H1 (cell line): ENCODE measurements around the gene CUL9.

Experiments
- CTCF ChIP-seq, 3 experiments: IDR thresholded peaks; 1 replicate in 2 of 3; 2 replicates in 1 of 3; pipeline versions ENCODE4 v1.5.1 to v1.6.1; 2011; ENCODE audit warnings: low read length in 3 of 3, mild to moderate bottlenecking in 3 of 3, inconsistent platforms in 2 of 3, low read depth in 1 of 3, moderate library complexity in 1 of 3; ENCODE audit not compliant: insufficient read depth in 1 of 3; ENCODE audit errors: control extremely low read depth in 1 of 3
- EP300 ChIP-seq, 2 experiments: IDR thresholded peaks; 1 replicate in 1 of 2; 2 replicates in 1 of 2; pipeline ENCODE4 v1.6.1; 2011 to 2012; ENCODE audit warnings: low read depth in 2 of 2, low read length in 2 of 2, mild to moderate bottlenecking in 2 of 2, borderline replicate concordance in 1 of 2, inconsistent platforms in 1 of 2, moderate library complexity in 1 of 2
- EZH2 ChIP-seq: fragments of 200-600 bp; sonication (generic); IDR thresholded peaks from 2 replicates; pipeline ENCODE4 v1.7.1; 2012; ENCODE audit warnings: low read depth, mild to moderate bottlenecking, moderate library complexity, low read length, inconsistent platforms; ENCODE audit not compliant: severe bottlenecking
- MAX ChIP-seq: IDR thresholded peaks from 2 replicates; pipeline ENCODE4 v1.6.1; 2012; ENCODE audit warnings: inconsistent platforms
- POLR2A ChIP-seq, 2 experiments: IDR thresholded peaks; 1 replicate in 1 of 2; 2 replicates in 1 of 2; pipeline ENCODE4 v1.6.1; 2011; ENCODE audit warnings: low read depth in 2 of 2, low read length in 2 of 2, mild to moderate bottlenecking in 2 of 2; ENCODE audit errors: control extremely low read depth in 1 of 2
- POLR2AphosphoS5 ChIP-seq: IDR thresholded peaks from 2 replicates; pipeline ENCODE4 v1.6.1; 2011; ENCODE audit warnings: low read depth, low read length
- RAD21 ChIP-seq, 2 experiments: IDR thresholded peaks in 1 of 2; conservative IDR thresholded peaks in 1 of 2; 2 replicates each; pipeline ENCODE4 v1.6.1; 2011; ENCODE audit warnings: low read depth in 2 of 2, low read length in 2 of 2, improper control_type of control experiment in 1 of 2, inconsistent platforms in 1 of 2, mild to moderate bottlenecking in 1 of 2, moderate library complexity in 1 of 2
- TAF1 ChIP-seq: IDR thresholded peaks from 2 replicates; pipeline ENCODE4 v1.6.1; 2011; ENCODE audit warnings: mild to moderate bottlenecking, low read depth, low read length
- ZNF274 ChIP-seq: IDR thresholded peaks from 2 replicates; pipeline ENCODE4 v1.7.0; 2012; ENCODE audit warnings: low read length, borderline replicate concordance; ENCODE audit errors: extremely low read depth

GRCh38 chr6:43143235-43144128 is 38.5 kb upstream of the CUL9 start:
- TF ChIP-seq MAX (peak; percentile 44), EP300 (IDR thresholded peaks at IDR 0.05; ENCODE audit: borderline replicate concordance in 1 of 2, low read depth in 2 of 2, low read length in 2 of 2) (no peak; a peak in 1 of 3 replicates), TAF1 (no peak), EZH2 (no peak), ZNF274 (no peak), CTCF (IDR thresholded peaks at IDR 0.05; ENCODE audit: control extremely low read depth in 1 of 3, insufficient read depth in 1 of 3, low read depth in 1 of 3, low read length in 3 of 3) (peak; percentile 92 to 99 (median 98)), POLR2AphosphoS5 (0 out of 2 replicates have a peak, but pooled peaks have one; percentile 22), POLR2A (IDR thresholded peaks at IDR 0.05; ENCODE audit: control extremely low read depth in 1 of 2, low read depth in 2 of 2, low read length in 2 of 2) (0 out of 3 replicates have a peak, but pooled peaks of 1 of the 2 experiments have one; percentile 36), RAD21 (IDR thresholded peaks at IDR 0.05 in 1 of 2, conservative IDR thresholded peaks at IDR 0.05 in 1 of 2; ENCODE audit: low read depth in 2 of 2, low read length in 2 of 2) (peak; percentile 99 to 100)
